HepG2 (cell line): Measurements from ENCODE around the gene COL9A2. TPM values are rescaled to one million over a fixed set of nuclear protein-coding genes. Genes with fewer than 3 reads are reported as not detected.

Experiments
- ASH2L ChIP-seq: fragments of 300-600, 200-600 bp; sonication (generic); IDR thresholded peaks from 2 replicates; pipeline ENCODE4 v1.7.0; 2017; ENCODE audit warnings: low read depth, mild to moderate bottlenecking, moderate library complexity, mixed read lengths, low read length; ENCODE audit not compliant: insufficient read length
- ATAD3A ChIP-seq: sonication (generic); formaldehyde crosslinking; IDR thresholded peaks from 2 replicates; pipeline ENCODE4 v1.4.0; 2020; ENCODE audit warnings: missing genetic modification reagents
- DPF2 ChIP-seq: sonication (generic); formaldehyde crosslinking; IDR thresholded peaks from 2 replicates; pipeline ENCODE4 v1.4.0; 2020; ENCODE audit warnings: mild to moderate bottlenecking, low read depth, missing genetic modification reagents, borderline replicate concordance
- GABPB1 ChIP-seq: IDR thresholded peaks from 2 replicates; pipeline ENCODE4 v1.6.1; 2016; ENCODE audit warnings: mild to moderate bottlenecking, missing genetic modification reagents, moderate library complexity, missing compliant biosample characterization
- GFI1 ChIP-seq: sonication (generic); formaldehyde crosslinking; IDR thresholded peaks from 2 replicates; pipeline ENCODE4 v1.5.0; 2020; ENCODE audit warnings: missing genetic modification reagents, mild to moderate bottlenecking, borderline replicate concordance
- LCORL ChIP-seq, 2 experiments: fragments of 450-650 bp in 1 of 2; sonication (generic) in 1 of 2; formaldehyde crosslinking in 1 of 2; IDR thresholded peaks; 2 replicates each; pipeline versions ENCODE4 v1.5.0 to v1.6.1; 2017 to 2020; ENCODE audit warnings: antibody characterized with exemption in 1 of 2, missing genetic modification reagents in 1 of 2
- MATR3 ChIP-seq: sonication (generic); formaldehyde crosslinking; IDR thresholded peaks from 2 replicates; pipeline ENCODE4 v1.4.0; 2020; ENCODE audit warnings: missing genetic modification reagents
- NCOA5 ChIP-seq: sonication (generic); formaldehyde crosslinking; IDR thresholded peaks from 2 replicates; pipeline ENCODE4 v1.4.0; 2020; ENCODE audit warnings: missing genetic modification reagents
- SMYD3 ChIP-seq: sonication (generic); formaldehyde crosslinking; IDR thresholded peaks from 2 replicates; pipeline ENCODE4 v1.8.1; 2023; ENCODE audit warnings: mild to moderate bottlenecking, missing genetic modification reagents
- STAT5B ChIP-seq: sonication (generic); formaldehyde crosslinking; IDR thresholded peaks from 2 replicates; pipeline ENCODE4 v1.4.0; 2020; ENCODE audit warnings: missing genetic modification reagents
- ZNF34 ChIP-seq: sonication (generic); formaldehyde crosslinking; IDR thresholded peaks from 2 replicates; pipeline ENCODE4 v1.4.0; 2020; ENCODE audit warnings: mild to moderate bottlenecking, missing genetic modification reagents, borderline replicate concordance
- ZNF773 ChIP-seq: sonication (generic); formaldehyde crosslinking; IDR thresholded peaks from 2 replicates; pipeline ENCODE4 v1.4.0; 2020; ENCODE audit warnings: missing genetic modification reagents, borderline replicate concordance
- ZNF782 ChIP-seq: sonication (generic); formaldehyde crosslinking; IDR thresholded peaks from 2 replicates; pipeline ENCODE4 v1.4.0; 2020; ENCODE audit warnings: missing genetic modification reagents, mild to moderate bottlenecking, borderline replicate concordance
- polyA plus RNA-seq, 8 experiments: library from polyadenylated mRNA; depleted of rRNA in 3 of 8; stranded (reverse) in 7 of 8; unstranded in 1 of 8; fragments of >200 nt; fragmentation: Illumina TruSeq in 4 of 8; extraction: Trizol in 4 of 8; gene quantifications; 2 replicates each; pipeline versions ENCODE4 v1.2.1 to v1.2.3, GENCODE V29; 2011 to 2016; ENCODE audit warnings: low read depth in 4 of 8, missing spikeins in 1 of 8, mixed read lengths in 1 of 8; ENCODE audit not compliant: insufficient read depth in 1 of 8
- total RNA-seq, 5 experiments: library from RNA; depleted of rRNA; stranded (reverse); fragments of >200 nt; fragmentation: Illumina TruSeq; extraction: Trizol; gene quantifications; 2 replicates each; pipeline ENCODE4 v1.2.3, GENCODE V29; 2016; ENCODE audit warnings: low read depth in 1 of 5
- TF ChIP-seq, protein P1 (sequence below): sonication (generic); formaldehyde crosslinking; IDR thresholded peaks from 2 replicates; pipeline ENCODE4 v1.8.0; 2022; ENCODE audit warnings: mild to moderate bottlenecking, missing genetic modification reagents, moderate library complexity
- TF ChIP-seq, protein P2 (sequence below): sonication (generic); formaldehyde crosslinking; IDR thresholded peaks from 2 replicates; pipeline ENCODE4 v1.4.0; 2020; ENCODE audit warnings: missing genetic modification reagents
- TF ChIP-seq, protein P3 (sequence below): IDR thresholded peaks from 2 replicates; pipeline ENCODE4 v1.4.0; 2020; ENCODE audit warnings: mild to moderate bottlenecking, missing genetic modification reagents
- TF ChIP-seq, protein P4 (sequence below): sonication (generic); formaldehyde crosslinking; conservative IDR thresholded peaks from 2 replicates; pipeline ENCODE4 v1.4.0; 2020; ENCODE audit warnings: missing genetic modification reagents
- TF ChIP-seq, protein P5 (sequence below): sonication (generic); formaldehyde crosslinking; IDR thresholded peaks from 2 replicates; pipeline ENCODE4 v1.4.0; 2020; ENCODE audit warnings: missing genetic modification reagents, borderline replicate concordance
- TF ChIP-seq, protein P6 (sequence below): sonication (generic); IDR thresholded peaks from 2 replicates; pipeline ENCODE4 v1.6.1; 2016; ENCODE audit warnings: low read depth, borderline replicate concordance

The COL9A2 gene
- total and polyA plus RNA-seq, 2 of the 13 experiments (the other 11 are each of a cell fraction or from before 2014, with no cell fraction given) = 20.2 to 26.9 TPM

DNA sequence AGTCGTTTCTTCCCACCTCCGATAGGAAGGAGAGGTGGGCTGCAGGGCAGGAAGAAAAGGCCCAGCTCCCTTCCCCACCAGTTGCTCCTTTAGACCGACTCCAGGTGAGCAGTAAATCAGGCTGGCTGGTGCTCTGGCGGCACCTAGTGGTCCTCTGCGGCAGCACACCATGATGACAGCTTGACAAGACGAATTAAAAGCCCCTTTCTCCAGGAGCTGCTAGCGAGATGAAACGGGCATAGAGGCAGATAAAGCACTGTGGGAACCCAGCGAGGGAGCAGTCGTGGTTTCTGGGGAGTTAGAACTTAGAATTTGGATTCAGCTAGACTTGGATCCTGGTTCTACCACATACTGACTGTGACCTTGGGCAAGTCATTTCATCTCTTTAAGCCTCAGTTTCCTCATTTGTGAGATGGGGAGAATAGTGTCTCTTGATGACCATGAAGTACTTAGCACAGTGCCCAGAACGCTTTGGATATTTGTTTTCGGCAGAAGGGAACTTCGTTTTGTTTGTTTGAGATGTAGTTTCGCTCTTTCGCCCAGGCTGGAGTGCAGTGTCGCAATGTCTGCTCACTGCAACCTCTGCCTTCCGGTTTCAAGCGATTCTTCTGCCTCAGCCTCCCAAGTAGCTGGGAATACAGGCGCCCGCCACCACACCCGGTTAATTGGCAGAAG, 21.8 kb upstream of the COL9A2 start (continued):
- TF ChIP-seq LCORL (IDR thresholded peaks at IDR 0.05) (no peak), LCORL (CRISPR knock-in tag; IDR thresholded peaks at IDR 0.05) (peak; percentile 65), SMYD3 (CRISPR knock-in tag) (no peak), ASH2L (no peak), NCOA5 (no peak), MATR3 (CRISPR knock-in tag) (no peak), GABPB1 (peak; percentile 73), ZNF782 (CRISPR knock-in tag) (no peak), ATAD3A (CRISPR knock-in tag) (no peak), ZNF773 (CRISPR knock-in tag) (no peak), ZNF34 (CRISPR knock-in tag) (0 out of 2 replicates have a peak, but pooled peaks have one; percentile 54), GFI1 (CRISPR knock-in tag) (no peak), DPF2 (CRISPR knock-in tag) (0 out of 2 replicates have a peak, but pooled peaks have one; percentile 21), STAT5B (CRISPR knock-in tag) (no peak)
- TF ChIP-seq, protein P1, sequence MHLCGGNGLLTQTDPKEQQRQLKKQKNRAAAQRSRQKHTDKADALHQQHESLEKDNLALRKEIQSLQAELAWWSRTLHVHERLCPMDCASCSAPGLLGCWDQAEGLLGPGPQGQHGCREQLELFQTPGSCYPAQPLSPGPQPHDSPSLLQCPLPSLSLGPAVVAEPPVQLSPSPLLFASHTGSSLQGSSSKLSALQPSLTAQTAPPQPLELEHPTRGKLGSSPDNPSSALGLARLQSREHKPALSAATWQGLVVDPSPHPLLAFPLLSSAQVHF (CRISPR knock-in tag) = no peak
- TF ChIP-seq, protein P2, sequence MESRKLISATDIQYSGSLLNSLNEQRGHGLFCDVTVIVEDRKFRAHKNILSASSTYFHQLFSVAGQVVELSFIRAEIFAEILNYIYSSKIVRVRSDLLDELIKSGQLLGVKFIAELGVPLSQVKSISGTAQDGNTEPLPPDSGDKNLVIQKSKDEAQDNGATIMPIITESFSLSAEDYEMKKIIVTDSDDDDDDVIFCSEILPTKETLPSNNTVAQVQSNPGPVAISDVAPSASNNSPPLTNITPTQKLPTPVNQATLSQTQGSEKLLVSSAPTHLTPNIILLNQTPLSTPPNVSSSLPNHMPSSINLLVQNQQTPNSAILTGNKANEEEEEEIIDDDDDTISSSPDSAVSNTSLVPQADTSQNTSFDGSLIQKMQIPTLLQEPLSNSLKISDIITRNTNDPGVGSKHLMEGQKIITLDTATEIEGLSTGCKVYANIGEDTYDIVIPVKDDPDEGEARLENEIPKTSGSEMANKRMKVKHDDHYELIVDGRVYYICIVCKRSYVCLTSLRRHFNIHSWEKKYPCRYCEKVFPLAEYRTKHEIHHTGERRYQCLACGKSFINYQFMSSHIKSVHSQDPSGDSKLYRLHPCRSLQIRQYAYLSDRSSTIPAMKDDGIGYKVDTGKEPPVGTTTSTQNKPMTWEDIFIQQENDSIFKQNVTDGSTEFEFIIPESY (CRISPR knock-in tag) = 0 out of 2 replicates have a peak, but pooled peaks have one; percentile 18
- TF ChIP-seq, protein P3, sequence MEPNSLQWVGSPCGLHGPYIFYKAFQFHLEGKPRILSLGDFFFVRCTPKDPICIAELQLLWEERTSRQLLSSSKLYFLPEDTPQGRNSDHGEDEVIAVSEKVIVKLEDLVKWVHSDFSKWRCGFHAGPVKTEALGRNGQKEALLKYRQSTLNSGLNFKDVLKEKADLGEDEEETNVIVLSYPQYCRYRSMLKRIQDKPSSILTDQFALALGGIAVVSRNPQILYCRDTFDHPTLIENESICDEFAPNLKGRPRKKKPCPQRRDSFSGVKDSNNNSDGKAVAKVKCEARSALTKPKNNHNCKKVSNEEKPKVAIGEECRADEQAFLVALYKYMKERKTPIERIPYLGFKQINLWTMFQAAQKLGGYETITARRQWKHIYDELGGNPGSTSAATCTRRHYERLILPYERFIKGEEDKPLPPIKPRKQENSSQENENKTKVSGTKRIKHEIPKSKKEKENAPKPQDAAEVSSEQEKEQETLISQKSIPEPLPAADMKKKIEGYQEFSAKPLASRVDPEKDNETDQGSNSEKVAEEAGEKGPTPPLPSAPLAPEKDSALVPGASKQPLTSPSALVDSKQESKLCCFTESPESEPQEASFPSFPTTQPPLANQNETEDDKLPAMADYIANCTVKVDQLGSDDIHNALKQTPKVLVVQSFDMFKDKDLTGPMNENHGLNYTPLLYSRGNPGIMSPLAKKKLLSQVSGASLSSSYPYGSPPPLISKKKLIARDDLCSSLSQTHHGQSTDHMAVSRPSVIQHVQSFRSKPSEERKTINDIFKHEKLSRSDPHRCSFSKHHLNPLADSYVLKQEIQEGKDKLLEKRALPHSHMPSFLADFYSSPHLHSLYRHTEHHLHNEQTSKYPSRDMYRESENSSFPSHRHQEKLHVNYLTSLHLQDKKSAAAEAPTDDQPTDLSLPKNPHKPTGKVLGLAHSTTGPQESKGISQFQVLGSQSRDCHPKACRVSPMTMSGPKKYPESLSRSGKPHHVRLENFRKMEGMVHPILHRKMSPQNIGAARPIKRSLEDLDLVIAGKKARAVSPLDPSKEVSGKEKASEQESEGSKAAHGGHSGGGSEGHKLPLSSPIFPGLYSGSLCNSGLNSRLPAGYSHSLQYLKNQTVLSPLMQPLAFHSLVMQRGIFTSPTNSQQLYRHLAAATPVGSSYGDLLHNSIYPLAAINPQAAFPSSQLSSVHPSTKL = peak; percentile 4; the same call in 1 of the 2 replicates
- TF ChIP-seq, protein P4, sequence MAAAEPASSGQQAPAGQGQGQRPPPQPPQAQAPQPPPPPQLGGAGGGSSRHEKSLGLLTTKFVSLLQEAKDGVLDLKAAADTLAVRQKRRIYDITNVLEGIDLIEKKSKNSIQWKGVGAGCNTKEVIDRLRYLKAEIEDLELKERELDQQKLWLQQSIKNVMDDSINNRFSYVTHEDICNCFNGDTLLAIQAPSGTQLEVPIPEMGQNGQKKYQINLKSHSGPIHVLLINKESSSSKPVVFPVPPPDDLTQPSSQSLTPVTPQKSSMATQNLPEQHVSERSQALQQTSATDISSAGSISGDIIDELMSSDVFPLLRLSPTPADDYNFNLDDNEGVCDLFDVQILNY (CRISPR knock-in tag) = no peak
- TF ChIP-seq, protein P5, sequence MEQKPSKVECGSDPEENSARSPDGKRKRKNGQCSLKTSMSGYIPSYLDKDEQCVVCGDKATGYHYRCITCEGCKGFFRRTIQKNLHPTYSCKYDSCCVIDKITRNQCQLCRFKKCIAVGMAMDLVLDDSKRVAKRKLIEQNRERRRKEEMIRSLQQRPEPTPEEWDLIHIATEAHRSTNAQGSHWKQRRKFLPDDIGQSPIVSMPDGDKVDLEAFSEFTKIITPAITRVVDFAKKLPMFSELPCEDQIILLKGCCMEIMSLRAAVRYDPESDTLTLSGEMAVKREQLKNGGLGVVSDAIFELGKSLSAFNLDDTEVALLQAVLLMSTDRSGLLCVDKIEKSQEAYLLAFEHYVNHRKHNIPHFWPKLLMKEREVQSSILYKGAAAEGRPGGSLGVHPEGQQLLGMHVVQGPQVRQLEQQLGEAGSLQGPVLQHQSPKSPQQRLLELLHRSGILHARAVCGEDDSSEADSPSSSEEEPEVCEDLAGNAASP (CRISPR knock-in tag) = no peak
- TF ChIP-seq, protein P6, sequence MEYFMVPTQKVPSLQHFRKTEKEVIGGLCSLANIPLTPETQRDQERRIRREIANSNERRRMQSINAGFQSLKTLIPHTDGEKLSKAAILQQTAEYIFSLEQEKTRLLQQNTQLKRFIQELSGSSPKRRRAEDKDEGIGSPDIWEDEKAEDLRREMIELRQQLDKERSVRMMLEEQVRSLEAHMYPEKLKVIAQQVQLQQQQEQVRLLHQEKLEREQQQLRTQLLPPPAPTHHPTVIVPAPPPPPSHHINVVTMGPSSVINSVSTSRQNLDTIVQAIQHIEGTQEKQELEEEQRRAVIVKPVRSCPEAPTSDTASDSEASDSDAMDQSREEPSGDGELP = peak; percentile 49; the same call in 1 of the 2 replicates
